ENCODE data around the gene RND1.
A peak's percentile ranks its signal among the peaks of the same experiment; 100 is the strongest.
"Not testable (repeated sequence)": the region's sequence is repeated elsewhere in the genome, so short reads cannot be mapped to it uniquely, and the experiment has no call there.

The RND1 gene

DNA sequence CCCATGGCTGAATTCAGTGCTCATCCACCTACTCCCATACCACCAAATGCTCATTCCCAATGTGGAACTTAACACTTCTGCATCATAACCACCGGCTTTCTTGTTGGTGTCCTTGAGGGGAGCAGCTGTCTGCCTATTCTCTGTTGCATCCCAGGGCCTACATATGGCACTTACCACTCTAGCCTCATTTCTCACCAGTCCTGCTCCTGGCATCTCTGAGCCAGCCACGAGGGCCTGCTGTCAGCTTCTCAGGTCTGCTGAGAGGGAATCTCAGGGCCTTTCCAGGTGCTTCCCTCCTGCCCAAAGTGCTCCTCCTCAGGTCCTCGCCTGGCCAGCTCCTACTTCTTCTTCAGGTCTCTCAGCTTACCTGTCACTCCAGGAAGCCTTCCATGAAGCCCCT lies 24.0 kb upstream of the RND1 start:
- no peak overlapping the region; the same call in 1 of the 2 replicates for H3K9ac ChIP-seq
- peaks cover 15% of the 10 kb centered on the region for H3K27me3 ChIP-seq
- no peak overlapping the region for H3K4me2 ChIP-seq
- peaks cover 12% of the 10 kb centered on the region for H3K4me1 ChIP-seq
- TF ChIP-seq Cebpa-rat (IDR thresholded peaks at IDR 0.05): no peak
- H3K27ac ChIP-seq: no peak overlapping the region
- no peaks in the 10 kb centered on the region for H3K9me3 ChIP-seq
- H3K36me3 ChIP-seq: no peaks in the 10 kb centered on the region
- H4K20me1 ChIP-seq: no peaks in the 10 kb centered on the region
- H3K4me3 ChIP-seq: no peak overlapping the region

DNA sequence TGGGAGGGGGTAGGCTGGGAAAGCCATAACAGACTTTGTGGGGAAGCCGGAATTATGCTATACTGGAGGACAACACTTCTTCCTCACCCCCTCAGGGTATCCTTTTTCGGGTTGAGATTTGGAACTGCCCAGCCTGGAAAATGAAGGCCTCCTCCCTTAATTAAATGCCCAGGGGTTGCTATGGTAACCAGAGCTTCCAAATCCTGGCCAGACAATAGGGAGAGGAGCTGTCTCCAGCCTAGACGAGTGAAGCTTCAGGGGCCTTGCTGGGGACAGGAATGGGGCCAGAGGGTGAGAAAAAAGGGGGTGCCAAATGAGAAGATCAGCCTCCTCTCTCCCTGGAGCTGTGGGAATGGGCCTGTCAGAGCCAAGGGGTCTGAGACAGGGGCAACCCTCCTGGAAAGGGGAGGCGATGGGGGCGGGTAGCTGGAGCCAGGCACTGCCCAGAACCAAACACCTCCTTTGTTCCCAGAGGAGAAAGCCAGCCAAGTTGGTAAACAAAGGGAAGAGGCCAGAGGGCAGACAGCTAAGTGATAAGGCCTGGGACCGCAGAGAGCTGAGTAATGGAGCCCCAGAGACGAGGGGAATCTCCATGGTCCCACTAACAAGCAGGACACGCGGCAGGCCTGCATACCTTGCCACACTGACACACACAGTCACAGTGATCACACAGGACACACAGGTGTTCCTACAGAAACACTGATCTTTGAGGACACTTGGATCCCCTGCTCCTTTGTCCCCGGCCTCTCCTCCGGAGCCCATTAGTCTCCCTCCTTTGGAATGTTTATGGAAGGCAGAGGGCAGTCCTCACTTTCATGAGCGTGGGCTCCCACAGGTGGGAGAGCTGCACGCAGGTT lies 17.9 kb upstream of the RND1 start:
- peaks cover 28% of the 10 kb centered on the region for H3K27me3 ChIP-seq
- TF ChIP-seq Cebpa-rat (IDR thresholded peaks at IDR 0.05): no peak
- H3K9ac ChIP-seq: no peak overlapping the region
- no peak overlapping the region for H3K27ac ChIP-seq
- no peaks in the 10 kb centered on the region for H3K9me3 ChIP-seq
- no peak overlapping the region for H3K4me3 ChIP-seq
- H3K4me1 ChIP-seq: peaks cover 8% of the 10 kb centered on the region
- no peaks in the 10 kb centered on the region for H3K36me3 ChIP-seq
- H3K4me2 ChIP-seq: no peak overlapping the region
- H4K20me1 ChIP-seq: no peaks in the 10 kb centered on the region

DNA sequence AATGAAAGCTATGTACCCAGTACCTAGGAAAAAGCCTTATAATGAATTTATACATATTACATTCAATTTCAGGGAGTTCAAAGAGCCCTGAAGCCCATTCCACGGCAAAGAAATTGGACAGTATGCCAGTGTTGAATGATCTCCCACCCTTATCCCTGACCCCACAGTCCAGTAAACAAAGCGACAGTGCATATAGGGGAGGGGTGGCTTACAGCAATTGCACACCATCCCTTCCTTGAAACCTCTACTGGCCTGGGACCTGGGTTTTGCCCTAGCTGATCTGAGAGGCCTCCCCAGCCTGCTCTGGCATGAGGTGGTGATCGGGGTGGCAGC lies 17.3 kb upstream of the RND1 start:
- Histone ChIP-seq H3K27me3 (peaks cover 28% of the 10 kb centered on the region), H3K9me3 (no peaks in the 10 kb centered on the region), H3K9ac (no peak overlapping the region), H4K20me1 (no peaks in the 10 kb centered on the region), H3K27ac (no peak overlapping the region), H3K4me2 (no peak overlapping the region), H3K4me1 (peaks cover 8% of the 10 kb centered on the region), H3K36me3 (no peaks in the 10 kb centered on the region), H3K4me3 (no peak overlapping the region)
- no peak for TF ChIP-seq Cebpa-rat (IDR thresholded peaks at IDR 0.05)

GRCh38 chr12:48882315-48882687 lies 16.6 kb upstream of the RND1 start:
- Histone ChIP-seq H3K4me1 (peaks cover 8% of the 10 kb centered on the region), H3K9me3 (no peaks in the 10 kb centered on the region), H4K20me1 (no peaks in the 10 kb centered on the region), H3K9ac (no peak overlapping the region), H3K4me2 (peak overlapping the region; percentile 55), H3K27ac (no peak overlapping the region), H3K4me3 (no peak overlapping the region), H3K36me3 (no peaks in the 10 kb centered on the region), H3K27me3 (peaks cover 28% of the 10 kb centered on the region)
- no peak for TF ChIP-seq Cebpa-rat (IDR thresholded peaks at IDR 0.05)

- no peak for TF ChIP-seq Cebpa-rat (IDR thresholded peaks at IDR 0.05)
- Histone ChIP-seq H3K4me3 (no peak overlapping the region), H3K27me3 (peaks cover 28% of the 10 kb centered on the region), H3K27ac (no peak overlapping the region), H4K20me1 (no peaks in the 10 kb centered on the region), H3K4me2 (peak overlapping the region; percentile 55), H3K36me3 (no peaks in the 10 kb centered on the region), H3K9me3 (no peaks in the 10 kb centered on the region), H3K9ac (no peak overlapping the region), H3K4me1 (peaks cover 8% of the 10 kb centered on the region)
Observed at GRCh38 chr12:48881686-48882314, 16.1 kb upstream of the RND1 start.

- H3K9ac ChIP-seq: no peak overlapping the region
- TF ChIP-seq Cebpa-rat (IDR thresholded peaks at IDR 0.05): no peak
- no peaks in the 10 kb centered on the region for H3K36me3 ChIP-seq
Observed at GRCh38 chr12:48880647-48881046, 15.0 kb upstream of the RND1 start.

DNA sequence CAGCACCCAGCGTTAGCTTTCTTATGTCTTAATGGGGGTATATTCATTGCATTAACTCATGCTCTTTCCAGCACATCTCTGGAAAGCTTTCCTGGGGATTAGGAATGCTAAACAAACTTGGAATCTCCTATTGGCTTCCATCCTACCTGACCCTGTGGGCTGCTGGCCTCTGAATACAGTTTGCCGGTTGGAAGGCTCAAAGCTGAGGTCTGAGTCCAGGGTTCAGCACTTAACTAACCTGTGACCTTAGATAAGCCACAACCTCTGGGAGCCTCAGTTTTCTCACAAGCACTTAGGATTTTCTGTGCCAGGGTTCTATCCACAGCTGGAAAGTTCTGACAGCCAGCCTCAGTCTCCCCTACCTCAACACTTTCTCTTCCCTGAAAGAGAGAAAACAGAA lies 12.9 kb upstream of the RND1 start:
- Histone ChIP-seq H3K27me3 (peaks cover 28% of the 10 kb centered on the region), H3K36me3 (no peaks in the 10 kb centered on the region), H3K4me2 (no peak overlapping the region), H3K27ac (no peak overlapping the region), H3K4me1 (peaks cover 8% of the 10 kb centered on the region), H4K20me1 (no peaks in the 10 kb centered on the region), H3K9ac (no peak overlapping the region), H3K9me3 (no peaks in the 10 kb centered on the region), H3K4me3 (no peak overlapping the region)
- no peak for TF ChIP-seq Cebpa-rat (IDR thresholded peaks at IDR 0.05)

More at GRCh38 chr12:48880647-48881046, 15.0 kb upstream of the RND1 start:
- Histone ChIP-seq H3K9me3 (no peaks in the 10 kb centered on the region), H3K4me3 (no peak overlapping the region), H3K27me3 (peaks cover 28% of the 10 kb centered on the region), H4K20me1 (no peaks in the 10 kb centered on the region), H3K27ac (no peak overlapping the region), H3K4me2 (no peak overlapping the region), H3K4me1 (peaks cover 8% of the 10 kb centered on the region)

DNA sequence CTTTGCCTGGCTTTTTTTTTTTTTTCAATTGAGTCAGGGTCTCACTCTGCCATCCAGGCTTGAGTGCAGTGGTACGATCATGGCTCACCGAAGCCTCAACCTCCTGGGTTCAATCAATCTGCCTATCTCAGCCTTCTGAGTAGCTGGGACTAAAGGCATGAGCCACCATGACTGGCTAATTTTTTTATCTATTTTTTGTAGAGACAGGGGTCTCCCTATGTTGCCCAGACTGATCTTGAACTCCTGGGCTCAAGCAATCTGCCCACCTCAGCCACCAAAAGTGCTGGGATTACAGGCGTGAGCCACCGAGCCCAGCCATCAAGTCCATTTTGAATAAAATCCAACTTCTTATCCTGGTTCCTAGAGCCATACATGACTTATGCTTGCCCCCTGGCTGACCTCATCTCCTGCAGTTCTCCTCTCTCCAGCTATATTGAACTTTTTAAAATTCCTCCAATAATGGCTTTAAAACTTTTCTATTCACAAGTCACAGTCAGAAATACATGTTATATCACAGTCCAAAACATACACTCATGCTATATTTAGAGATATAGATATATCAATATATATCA lies 10.4 kb upstream of the RND1 start:
- no peak overlapping the region for H3K4me3 ChIP-seq
- H3K27me3 ChIP-seq: peaks cover 12% of the 10 kb centered on the region; the same call in 1 of the 2 replicates
- H3K36me3 ChIP-seq: no peaks in the 10 kb centered on the region
- no peak overlapping the region for H3K4me2 ChIP-seq
- no peaks in the 10 kb centered on the region for H3K4me1 ChIP-seq
- H3K9ac ChIP-seq: no peak overlapping the region
- H3K9me3 ChIP-seq: no peaks in the 10 kb centered on the region
- H3K27ac ChIP-seq: no peak overlapping the region
- H4K20me1 ChIP-seq: no peaks in the 10 kb centered on the region
- TF ChIP-seq Cebpa-rat (IDR thresholded peaks at IDR 0.05): no peak

- H3K36me3 ChIP-seq, H3K4me3 ChIP-seq, H3K4me1 ChIP-seq, H3K4me2 ChIP-seq, H4K20me1 ChIP-seq, H3K27ac ChIP-seq, H3K9me3 ChIP-seq, H3K9ac ChIP-seq, H3K27me3 ChIP-seq: not testable (repeated sequence)
Observed at GRCh38 chr12:48873534-48873933, 7.9 kb upstream of the RND1 start.

- H3K4me2 ChIP-seq: no peak overlapping the region
Observed at GRCh38 chr12:48873096-48873495, 7.4 kb upstream of the RND1 start.

More at GRCh38 chr12:48873096-48873495, 7.4 kb upstream of the RND1 start:
- H3K27me3 ChIP-seq: no peaks in the 10 kb centered on the region
- H3K4me1 ChIP-seq: no peaks in the 10 kb centered on the region
- H3K27ac ChIP-seq: no peak overlapping the region
- no peak overlapping the region for H3K9ac ChIP-seq
- no peak overlapping the region for H3K4me3 ChIP-seq
- no peaks in the 10 kb centered on the region for H4K20me1 ChIP-seq
- H3K9me3 ChIP-seq: no peaks in the 10 kb centered on the region
- no peaks in the 10 kb centered on the region for H3K36me3 ChIP-seq
- no peak for TF ChIP-seq Cebpa-rat (IDR thresholded peaks at IDR 0.05)

Data from BLaER1 (cell line).